ENCODE data around the gene PEX1. TPM values are rescaled to one million over a fixed set of nuclear protein-coding genes. Genes with fewer than 3 reads are reported as not detected.
"Not testable (repeated sequence)": the region's sequence is repeated elsewhere in the genome, so short reads cannot be mapped to it uniquely, and the experiment has no call there.

PEX1 gene
- total and polyA plus RNA-seq, 8 donors = 2.0 to 50.3 (median 11.8) TPM

- Histone ChIP-seq H3K9me3 (no peaks in the 10 kb centered on the region), H3K36me3 (peaks cover 32 to 86% (median 84%) of the 10 kb centered on the region in 4 donors), H3K4me1 (no peaks in the 10 kb centered on the region), H3K27ac (no peak overlapping the region), H3K4me3 (no peak overlapping the region), H3K27me3 (no peaks in the 10 kb centered on the region)
- DNase-seq = no peak
- intact Hi-C loops (cut with DNase I; ENCODE audit: low total_unique reads) = no loop called here
- no peak for TF ChIP-seq EP300 (IDR thresholded peaks at IDR 0.05)
- no peak for TF ChIP-seq POLR2AphosphoS5 (IDR thresholded peaks at IDR 0.05)
- no peak for TF ChIP-seq CTCF (IDR thresholded peaks at IDR 0.05)
- no peak for TF ChIP-seq POLR2A (IDR thresholded peaks at IDR 0.05)
Observed at GRCh38 chr7:92487804-92488203, 40.5 kb downstream of the PEX1 start.

- H3K27me3 ChIP-seq = no peaks in the 10 kb centered on the region
- intact Hi-C loops (cut with DNase I; ENCODE audit: low total_unique reads) = no loop called here
- H3K4me3 ChIP-seq = no peak overlapping the region
- H3K4me1 ChIP-seq = no peaks in the 10 kb centered on the region
- 67 to 75% (median 71%) methylated on average over 2 of the region's 2 CpGs for WGBS, 5 donors
- no peak overlapping the region for H3K27ac ChIP-seq
- DNase-seq = no peak
- TF ChIP-seq EP300 (IDR thresholded peaks at IDR 0.05) (no peak), POLR2A (IDR thresholded peaks at IDR 0.05) (no peak), POLR2AphosphoS5 (IDR thresholded peaks at IDR 0.05) (no peak), CTCF (IDR thresholded peaks at IDR 0.05) (no peak)
- H3K9me3 ChIP-seq = no peaks in the 10 kb centered on the region
- peaks cover 20 to 68% (median 66%) of the 10 kb centered on the region in 4 donors for H3K36me3 ChIP-seq
Observed at GRCh38 chr7:92485974-92486373, 42.3 kb downstream of the PEX1 start.

- TF ChIP-seq EP300 (IDR thresholded peaks at IDR 0.05) (no peak), POLR2A (IDR thresholded peaks at IDR 0.05) (no peak), POLR2AphosphoS5 (IDR thresholded peaks at IDR 0.05) (no peak), CTCF (IDR thresholded peaks at IDR 0.05) (no peak)
- Histone ChIP-seq H3K9me3 (no peaks in the 10 kb centered on the region), H3K4me1 (no peaks in the 10 kb centered on the region), H3K27ac (no peak overlapping the region), H3K4me3 (no peak overlapping the region), H3K27me3 (no peaks in the 10 kb centered on the region), H3K36me3 (peaks cover 17 to 62% (median 60%) of the 10 kb centered on the region in 4 donors)
- DNase-seq = no peak
- intact Hi-C loops (cut with DNase I; ENCODE audit: low total_unique reads) = no loop called here
- WGBS, 5 donors = 82 to 94% (median 86%) methylated on average over 2 of the region's 2 CpGs
Observed at GRCh38 chr7:92485267-92485892, 42.9 kb downstream of the PEX1 start.

- H3K36me3 ChIP-seq = peaks cover 10 to 50% (median 48%) of the 10 kb centered on the region in 4 donors
- H3K4me3 ChIP-seq; H3K9me3 ChIP-seq; DNase-seq; H3K27me3 ChIP-seq; H3K4me1 ChIP-seq; H3K27ac ChIP-seq; intact Hi-C loops (cut with DNase I; ENCODE audit: low total_unique reads): not testable (repeated sequence)
- 93 to 95% (median 94%) methylated on average over 6 of the region's 6 CpGs for WGBS, 5 donors
Observed at GRCh38 chr7:92484226-92484625, 44.1 kb downstream of the PEX1 start.

- H3K27me3 ChIP-seq; H3K27ac ChIP-seq; DNase-seq; H3K4me1 ChIP-seq; intact Hi-C loops (cut with DNase I; ENCODE audit: low total_unique reads); H3K9me3 ChIP-seq; H3K4me3 ChIP-seq: not testable (repeated sequence)
- H3K36me3 ChIP-seq = peaks cover 10 to 44% (median 42%) of the 10 kb centered on the region in 4 donors
- 52 to 63% (median 53%) methylated on average over 6 of the region's 6 CpGs for WGBS, 5 donors
Observed at GRCh38 chr7:92483624-92484023, 44.7 kb downstream of the PEX1 start.

GRCh38 chr7:92479146-92479545, 49.2 kb downstream of the PEX1 start:
- intact Hi-C loops (cut with DNase I; ENCODE audit: low total_unique reads); H3K27me3 ChIP-seq; H3K4me3 ChIP-seq; H3K4me1 ChIP-seq; H3K27ac ChIP-seq; H3K9me3 ChIP-seq; DNase-seq: not testable (repeated sequence)
- peaks cover 0 to 38% (median 20%) of the 10 kb centered on the region in 4 donors for H3K36me3 ChIP-seq
- WGBS, 5 donors = 92 to 97% (median 94%) methylated on average over 4 of the region's 4 CpGs
